Measurements from ENCODE around the gene COMMD2.

The COMMD2 gene

DNA sequence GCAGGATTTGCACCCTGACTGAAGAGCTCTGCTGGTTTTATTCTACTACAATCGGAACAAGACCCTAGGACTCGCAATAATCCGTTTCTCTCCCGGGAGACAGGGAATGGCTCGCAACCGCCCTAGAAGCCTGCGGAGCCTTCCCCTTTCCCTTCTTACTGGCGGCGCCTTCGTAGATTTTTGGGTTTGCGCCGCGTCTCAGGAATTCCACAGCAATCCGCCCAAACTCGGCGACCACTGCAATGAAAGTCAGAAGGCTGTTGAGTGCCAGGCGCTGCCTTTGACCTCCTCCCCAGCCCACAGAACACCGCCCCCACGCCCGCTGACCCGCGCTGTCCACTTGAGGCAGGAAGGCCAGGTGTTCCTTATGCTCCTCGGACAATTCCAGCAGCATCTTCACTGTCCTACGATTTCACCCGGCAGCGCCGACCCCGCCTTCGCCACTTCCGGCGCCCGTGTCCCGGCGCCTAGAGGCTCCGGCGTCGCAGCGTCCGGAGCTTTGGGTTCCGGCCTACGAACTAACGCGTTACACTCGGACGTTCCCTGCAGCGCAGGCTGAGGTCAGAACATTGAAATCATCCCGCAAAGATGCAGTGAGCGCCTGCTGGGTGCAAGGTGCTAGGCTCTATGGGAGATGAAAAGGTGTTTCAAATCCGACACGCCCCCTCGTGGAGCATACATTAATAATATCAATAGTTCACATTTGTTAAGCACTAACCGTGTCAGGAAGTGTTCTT is at the start of gene COMMD2:
COMMD2 (minus strand) TSS at position 439 of the 737 bp plus-strand sequence; CDS start at position 394, 45 bp downstream.
- H3K27ac ChIP-seq (ENCODE audit: low read depth, low read length): peak within 1 kb of the TSS; percentile 79
- no peaks in the 10 kb centered on the region for H3K27me3 ChIP-seq (ENCODE audit: control insufficient read depth, insufficient read depth, low read length)
- peak within 1 kb of the TSS; percentile 96 for H3K4me3 ChIP-seq (ENCODE audit: low read length)
- no peaks in the 10 kb centered on the region for H3K4me1 ChIP-seq (ENCODE audit: control insufficient read depth, insufficient read depth, low read length)
- H3K36me3 ChIP-seq (ENCODE audit: control insufficient read depth, insufficient read depth, low read length): no peaks in the 10 kb centered on the region
- peak within 1 kb of the TSS; percentile 64 for H3K9ac ChIP-seq (ENCODE audit: low read length)

DNA sequence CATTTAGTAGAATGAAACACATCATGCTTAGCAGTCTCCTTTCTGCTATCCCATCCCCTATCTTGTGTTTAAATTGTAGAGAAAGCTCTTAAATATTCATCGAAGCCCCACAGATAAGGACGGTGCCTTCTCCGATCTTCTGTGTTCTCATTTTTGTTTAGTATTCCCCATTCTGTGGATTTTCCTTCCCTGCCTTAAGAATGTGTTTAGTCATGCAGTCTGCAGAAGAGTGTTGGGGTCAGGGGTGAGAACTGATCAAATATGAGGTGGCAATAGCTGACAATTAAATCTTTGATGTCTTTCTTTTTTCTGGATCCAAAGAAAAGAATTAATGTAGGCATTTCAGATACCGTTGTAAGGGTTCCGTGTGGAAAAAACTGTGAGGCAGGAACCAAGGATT is 49.4 kb upstream of the COMMD2 start:
- H3K36me3 ChIP-seq (ENCODE audit: control insufficient read depth, insufficient read depth, low read length): no peaks in the 10 kb centered on the region
- no peak overlapping the region for H3K27ac ChIP-seq (ENCODE audit: low read depth, low read length)
- no peak overlapping the region for H3K4me3 ChIP-seq (ENCODE audit: low read length)
- H3K4me1 ChIP-seq (ENCODE audit: control insufficient read depth, insufficient read depth, low read length): no peaks in the 10 kb centered on the region
- H3K9ac ChIP-seq (ENCODE audit: low read length): no peak overlapping the region
- H3K27me3 ChIP-seq (ENCODE audit: control insufficient read depth, insufficient read depth, low read length): no peaks in the 10 kb centered on the region

DNA sequence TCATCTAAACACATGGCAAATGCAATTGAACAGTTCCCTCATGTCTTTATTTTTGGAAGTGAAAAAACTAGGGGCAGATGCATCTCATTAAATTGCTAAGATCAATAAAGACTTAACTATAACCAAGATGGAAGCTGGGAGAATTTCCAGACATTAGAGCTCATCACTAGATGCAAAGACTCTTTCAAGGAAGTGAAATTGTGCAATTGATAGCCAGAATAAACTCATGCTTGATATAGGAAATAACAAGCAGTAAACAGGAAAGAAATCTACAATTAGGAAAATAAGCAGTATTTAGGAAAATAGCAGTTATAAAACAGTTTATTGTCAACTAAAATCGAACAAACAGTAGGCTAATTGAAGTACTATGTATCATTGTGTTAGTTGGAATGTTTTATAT is 48.9 kb upstream of the COMMD2 start:
- Histone ChIP-seq H3K36me3 (ENCODE audit: control insufficient read depth, insufficient read depth, low read length) (no peaks in the 10 kb centered on the region), H3K4me3 (ENCODE audit: low read length) (no peak overlapping the region), H3K4me1 (ENCODE audit: control insufficient read depth, insufficient read depth, low read length) (no peaks in the 10 kb centered on the region), H3K27ac (ENCODE audit: low read depth, low read length) (no peak overlapping the region), H3K27me3 (ENCODE audit: control insufficient read depth, insufficient read depth, low read length) (no peaks in the 10 kb centered on the region), H3K9ac (ENCODE audit: low read length) (no peak overlapping the region)

DNA sequence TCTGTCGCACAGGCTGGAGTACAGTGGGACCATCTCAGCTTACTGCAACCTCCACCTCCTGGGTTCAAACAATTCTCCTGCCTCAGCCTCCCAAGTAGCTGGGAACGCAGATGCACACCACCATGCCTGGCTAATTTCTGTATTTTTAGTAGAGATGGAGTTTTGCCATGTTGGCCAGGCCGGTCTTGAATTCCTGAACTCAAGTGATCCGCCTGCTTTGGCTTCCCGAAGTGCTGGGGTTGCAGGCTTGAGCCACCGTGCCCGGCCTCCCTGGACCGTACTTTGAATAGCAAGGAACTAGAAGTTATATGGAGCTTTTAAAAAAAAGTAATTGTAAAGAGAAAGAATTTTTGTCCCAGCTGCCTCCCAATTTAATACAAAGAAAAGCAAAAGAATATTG is 48.4 kb upstream of the COMMD2 start:
- no peak overlapping the region for H3K27ac ChIP-seq (ENCODE audit: low read depth, low read length)
- H3K9ac ChIP-seq (ENCODE audit: low read length): no peak overlapping the region
- H3K27me3 ChIP-seq (ENCODE audit: control insufficient read depth, insufficient read depth, low read length): no peaks in the 10 kb centered on the region
- no peaks in the 10 kb centered on the region for H3K4me1 ChIP-seq (ENCODE audit: control insufficient read depth, insufficient read depth, low read length)
- H3K4me3 ChIP-seq (ENCODE audit: low read length): no peak overlapping the region
- H3K36me3 ChIP-seq (ENCODE audit: control insufficient read depth, insufficient read depth, low read length): no peaks in the 10 kb centered on the region

DNA sequence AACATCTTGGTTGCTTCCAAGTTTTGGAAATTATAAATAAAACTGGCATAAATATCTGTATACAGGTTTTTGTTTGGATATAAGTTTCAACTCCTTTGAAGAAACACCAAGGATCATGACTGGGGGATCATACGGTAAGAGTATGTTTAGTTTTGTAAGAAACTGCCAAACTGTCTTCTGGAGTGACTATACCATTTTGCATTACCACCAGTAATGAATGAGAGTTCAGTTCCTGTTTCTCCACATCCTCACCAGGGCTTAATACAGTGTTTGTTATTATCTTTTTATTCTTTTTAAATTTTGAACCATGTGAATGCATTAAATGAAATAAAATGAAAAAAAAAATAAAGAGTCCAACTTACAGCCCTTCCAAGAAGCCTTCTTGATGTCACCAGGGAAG is 43.7 kb upstream of the COMMD2 start:
- Histone ChIP-seq H3K27me3 (ENCODE audit: control insufficient read depth, insufficient read depth, low read length) (no peaks in the 10 kb centered on the region), H3K4me1 (ENCODE audit: control insufficient read depth, insufficient read depth, low read length) (no peaks in the 10 kb centered on the region), H3K36me3 (ENCODE audit: control insufficient read depth, insufficient read depth, low read length) (no peaks in the 10 kb centered on the region), H3K27ac (ENCODE audit: low read depth, low read length) (no peak overlapping the region), H3K9ac (ENCODE audit: low read length) (no peak overlapping the region), H3K4me3 (ENCODE audit: low read length) (no peak overlapping the region)

DNA sequence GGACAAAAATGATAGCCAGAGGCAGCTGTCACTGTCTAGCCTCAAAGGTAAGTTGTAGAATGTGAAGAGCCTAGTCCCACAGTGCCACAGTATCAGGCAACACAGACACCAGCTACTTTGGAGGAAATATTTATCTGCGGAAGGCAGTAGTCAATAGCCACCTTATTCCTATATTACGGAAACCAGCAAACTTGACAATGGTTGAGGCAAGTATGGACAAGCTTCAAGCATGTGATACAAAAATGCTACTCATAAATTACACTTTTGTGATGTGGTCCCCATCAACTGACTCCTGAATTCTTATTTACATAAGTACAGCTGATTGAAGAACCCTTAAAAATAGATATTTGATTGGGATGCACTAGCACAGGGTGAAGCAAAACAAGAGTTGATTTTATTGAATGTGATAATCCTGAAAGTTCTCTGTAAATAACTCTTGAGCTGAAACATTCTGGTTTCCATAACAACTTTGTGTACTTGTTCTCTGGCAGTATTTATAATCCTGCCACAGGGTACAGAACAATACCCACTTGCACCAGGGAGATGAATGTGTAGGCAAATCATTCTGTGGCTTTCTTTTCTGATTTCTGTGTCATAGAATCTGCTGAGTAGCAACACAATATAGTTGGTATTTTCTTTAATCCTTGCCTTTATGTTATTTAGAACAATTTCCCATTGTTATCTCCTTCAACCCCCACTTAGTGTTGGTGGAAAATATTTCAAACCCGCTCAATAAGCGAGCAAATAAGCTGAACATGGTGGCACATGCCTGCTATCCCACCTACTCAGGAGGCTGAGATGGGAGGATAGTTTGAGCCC is 40.4 kb upstream of the COMMD2 start, which contains the start of gene ANKUB1:
ANKUB1 (minus strand) TSS at position 103 of the 819 bp plus-strand sequence. CDS start 188 bp downstream, outside the sequence.
- H3K4me1 ChIP-seq (ENCODE audit: control insufficient read depth, insufficient read depth, low read length): no peaks in the 10 kb centered on the region
- H3K27ac ChIP-seq (ENCODE audit: low read depth, low read length): no peak within 1 kb of the TSS
- no peak within 1 kb of the TSS for H3K4me3 ChIP-seq (ENCODE audit: low read length)
- H3K27me3 ChIP-seq (ENCODE audit: control insufficient read depth, insufficient read depth, low read length): no peaks in the 10 kb centered on the region
- no peaks in the 10 kb centered on the region for H3K36me3 ChIP-seq (ENCODE audit: control insufficient read depth, insufficient read depth, low read length)
- H3K9ac ChIP-seq (ENCODE audit: low read length): no peak within 1 kb of the TSS

DNA sequence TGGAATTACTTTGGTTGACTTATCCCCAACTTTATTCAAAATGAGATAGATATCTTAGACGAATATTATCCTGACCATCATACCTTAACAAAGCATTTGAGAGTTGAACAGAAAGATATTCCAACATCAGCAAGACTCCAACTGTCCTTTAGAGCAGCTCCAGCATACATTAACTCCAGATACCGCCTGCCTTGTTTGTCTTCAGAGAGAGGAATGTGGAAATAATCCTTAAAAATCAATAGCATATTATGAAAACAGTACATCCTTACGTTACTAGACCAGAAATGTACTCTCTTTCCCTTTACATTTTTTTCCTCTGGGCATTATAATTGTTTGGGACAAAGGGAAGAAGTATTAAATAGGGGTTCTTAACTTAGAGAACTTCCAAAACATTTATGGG is 38.4 kb upstream of the COMMD2 start:
- H3K9ac ChIP-seq (ENCODE audit: low read length): no peak overlapping the region
- no peaks in the 10 kb centered on the region for H3K27me3 ChIP-seq (ENCODE audit: control insufficient read depth, insufficient read depth, low read length)
- no peaks in the 10 kb centered on the region for H3K36me3 ChIP-seq (ENCODE audit: control insufficient read depth, insufficient read depth, low read length)
- no peak overlapping the region for H3K27ac ChIP-seq (ENCODE audit: low read depth, low read length)
- H3K4me1 ChIP-seq (ENCODE audit: control insufficient read depth, insufficient read depth, low read length): no peaks in the 10 kb centered on the region
- no peak overlapping the region for H3K4me3 ChIP-seq (ENCODE audit: low read length)

DNA sequence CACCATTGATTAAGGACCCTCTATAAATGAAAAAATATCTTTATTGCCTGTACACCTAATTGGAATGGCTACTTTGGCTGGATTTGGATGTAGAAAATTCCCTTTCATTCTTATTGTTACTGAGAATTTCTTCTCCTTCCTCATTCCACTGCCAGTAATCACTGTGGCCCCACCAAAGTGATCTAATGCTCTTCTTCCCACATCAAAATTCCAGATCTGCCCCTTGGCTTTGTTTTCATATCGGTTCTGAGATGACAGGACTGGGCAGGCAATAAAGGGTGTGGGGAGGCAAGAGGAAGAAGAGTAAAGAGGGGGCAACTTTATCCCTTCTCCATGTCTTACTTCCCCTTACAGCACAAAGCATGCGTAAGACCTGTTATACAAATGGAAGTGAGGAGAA is 38.0 kb upstream of the COMMD2 start:
- no peaks in the 10 kb centered on the region for H3K27me3 ChIP-seq (ENCODE audit: control insufficient read depth, insufficient read depth, low read length)
- H3K36me3 ChIP-seq (ENCODE audit: control insufficient read depth, insufficient read depth, low read length): no peaks in the 10 kb centered on the region
- H3K9ac ChIP-seq (ENCODE audit: low read length): no peak overlapping the region
- no peak overlapping the region for H3K4me3 ChIP-seq (ENCODE audit: low read length)
- no peaks in the 10 kb centered on the region for H3K4me1 ChIP-seq (ENCODE audit: control insufficient read depth, insufficient read depth, low read length)
- H3K27ac ChIP-seq (ENCODE audit: low read depth, low read length): no peak overlapping the region

DNA sequence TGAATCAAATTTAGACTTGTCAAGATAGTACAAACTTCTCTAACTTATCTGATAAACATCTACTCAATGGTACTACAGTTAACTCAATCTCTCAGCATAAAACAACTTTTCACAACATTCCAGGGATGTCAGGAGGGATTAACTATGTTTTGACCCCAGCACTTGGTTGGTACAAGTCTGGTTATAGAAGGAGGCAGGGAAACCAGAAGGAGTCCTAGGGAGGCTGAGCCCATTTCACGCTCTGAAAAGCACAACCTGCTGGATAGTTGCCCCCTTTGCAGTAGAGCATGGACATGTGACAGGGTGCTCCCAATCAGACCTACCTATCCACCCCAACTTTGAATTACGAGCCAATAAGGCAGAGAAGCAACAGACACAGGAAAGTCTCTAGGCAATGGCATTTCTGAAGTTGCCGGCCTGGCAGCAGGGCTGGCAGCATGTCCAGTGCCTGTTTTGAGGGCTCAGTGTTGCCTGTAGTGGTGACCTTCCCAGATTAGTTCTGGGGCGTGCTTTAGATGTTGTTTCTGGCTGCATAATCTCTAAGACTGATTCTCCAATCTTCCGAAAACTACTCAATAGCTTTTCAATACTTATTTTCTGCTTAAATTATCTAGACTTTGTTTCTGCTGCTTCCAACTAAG is 31.9 kb upstream of the COMMD2 start:
- Histone ChIP-seq H3K9ac (ENCODE audit: low read length) (no peak overlapping the region), H3K4me1 (ENCODE audit: control insufficient read depth, insufficient read depth, low read length) (no peaks in the 10 kb centered on the region), H3K36me3 (ENCODE audit: control insufficient read depth, insufficient read depth, low read length) (no peaks in the 10 kb centered on the region), H3K4me3 (ENCODE audit: low read length) (no peak overlapping the region), H3K27ac (ENCODE audit: low read depth, low read length) (no peak overlapping the region), H3K27me3 (ENCODE audit: control insufficient read depth, insufficient read depth, low read length) (no peaks in the 10 kb centered on the region)

DNA sequence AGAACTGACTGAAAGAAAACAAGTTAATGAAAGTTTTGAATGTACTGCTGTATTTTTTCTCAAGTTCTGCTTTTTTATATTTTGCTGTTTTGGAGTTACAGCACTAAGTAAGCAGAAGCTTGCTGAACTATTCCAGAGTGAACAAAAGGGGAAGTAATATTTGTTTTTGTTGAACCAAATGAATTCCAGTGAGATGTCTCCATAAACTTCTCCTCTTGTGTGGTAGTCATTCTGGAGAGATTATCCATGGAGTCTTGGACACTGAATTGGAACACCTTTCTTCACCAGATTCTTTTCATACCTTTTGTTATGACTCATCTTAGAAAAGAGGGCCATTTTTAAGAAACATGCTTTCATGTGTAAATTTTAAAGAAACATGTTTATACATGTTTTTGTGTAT is 31.3 kb upstream of the COMMD2 start:
- no peaks in the 10 kb centered on the region for H3K36me3 ChIP-seq (ENCODE audit: control insufficient read depth, insufficient read depth, low read length)
- no peak overlapping the region for H3K27ac ChIP-seq (ENCODE audit: low read depth, low read length)

DNA sequence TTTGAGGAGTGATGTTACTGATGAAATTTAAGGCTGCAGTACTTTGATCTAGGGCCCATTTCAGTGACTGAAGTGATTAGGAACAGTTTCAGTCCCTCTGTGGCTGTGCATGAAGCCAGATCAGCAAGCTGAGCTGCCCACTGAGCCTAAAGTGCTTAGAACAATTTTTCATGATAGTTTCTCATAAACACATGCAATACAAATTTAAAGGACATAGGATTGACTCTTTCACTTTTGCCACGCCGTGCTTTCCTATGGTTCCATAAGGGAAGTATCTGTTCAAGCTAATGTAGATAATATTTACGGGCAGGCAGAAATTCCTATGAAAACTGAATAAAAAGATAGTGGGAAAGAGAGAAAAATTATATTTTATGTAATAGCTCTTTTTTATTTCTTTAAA is 29.5 kb upstream of the COMMD2 start:
- H3K4me1 ChIP-seq (ENCODE audit: control insufficient read depth, insufficient read depth, low read length): no peaks in the 10 kb centered on the region
- no peak overlapping the region for H3K4me3 ChIP-seq (ENCODE audit: low read length)
- no peak overlapping the region for H3K9ac ChIP-seq (ENCODE audit: low read length)
- H3K36me3 ChIP-seq (ENCODE audit: control insufficient read depth, insufficient read depth, low read length): no peaks in the 10 kb centered on the region
- H3K27me3 ChIP-seq (ENCODE audit: control insufficient read depth, insufficient read depth, low read length): no peaks in the 10 kb centered on the region
- H3K27ac ChIP-seq (ENCODE audit: low read depth, low read length): no peak overlapping the region

More for the DNA sequence above, 31.3 kb upstream of the COMMD2 start:
- H3K4me1 ChIP-seq (ENCODE audit: control insufficient read depth, insufficient read depth, low read length): no peaks in the 10 kb centered on the region
- no peaks in the 10 kb centered on the region for H3K27me3 ChIP-seq (ENCODE audit: control insufficient read depth, insufficient read depth, low read length)
- H3K4me3 ChIP-seq (ENCODE audit: low read length): no peak overlapping the region
- H3K9ac ChIP-seq (ENCODE audit: low read length): no peak overlapping the region

DNA sequence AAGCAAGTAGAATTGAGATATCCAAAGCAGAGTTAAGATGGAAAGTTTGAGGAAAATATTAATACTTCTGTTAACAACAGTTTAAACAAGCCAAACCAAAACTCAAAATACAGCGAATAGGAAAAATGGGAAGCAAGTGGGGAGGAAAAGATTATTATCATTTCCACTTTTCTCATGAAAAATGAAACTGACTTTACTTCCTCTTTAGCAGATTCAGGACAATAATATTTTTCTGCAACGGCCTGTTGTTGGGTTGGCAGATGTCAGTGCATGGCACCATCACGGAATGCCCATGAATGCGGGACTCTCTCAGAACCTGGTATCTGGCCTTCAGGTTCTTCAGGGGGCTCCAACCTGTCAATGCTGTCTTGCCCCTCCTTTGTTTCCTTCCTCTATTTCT is 28.9 kb upstream of the COMMD2 start:
- H3K9ac ChIP-seq (ENCODE audit: low read length): no peak overlapping the region
- no peak overlapping the region for H3K27ac ChIP-seq (ENCODE audit: low read depth, low read length)
- no peaks in the 10 kb centered on the region for H3K27me3 ChIP-seq (ENCODE audit: control insufficient read depth, insufficient read depth, low read length)
- no peaks in the 10 kb centered on the region for H3K36me3 ChIP-seq (ENCODE audit: control insufficient read depth, insufficient read depth, low read length)
- H3K4me3 ChIP-seq (ENCODE audit: low read length): no peak overlapping the region
- H3K4me1 ChIP-seq (ENCODE audit: control insufficient read depth, insufficient read depth, low read length): no peaks in the 10 kb centered on the region

All from rectal smooth muscle tissue (tissue), 1 donor.